PC-3 (cell line): ENCODE measurements around the gene TRABD. TPM values are rescaled to one million over a fixed set of nuclear protein-coding genes. Genes with fewer than 3 reads are reported as not detected.

Source experiments
- ATAC-seq: fragments of 200-7000 bp; cut with Tn5 transposase; 2 replicates; pipeline ENCODE4 v1.9.1; 2020; ENCODE audit warnings: mild to moderate bottlenecking, moderate library complexity
- BruUV-seq: library from RNA; stranded (reverse); fragments of 400-500 nt; replicated peaks from 2 replicates; lab custom pipeline; 2021; lab: Mats Ljungman, UMichigan
- CTCF ChIA-PET: fragments of 300-600 bp; sonication (Branson Sonifier 250); formaldehyde crosslinking; loops from one replicate; lab custom pipeline; 2022; ENCODE audit warnings: antibody characterized with exemption; lab: Charles Lee
- POLR2A ChIA-PET: fragments of 300-600 bp; sonication (Branson Sonifier 250); formaldehyde crosslinking; loops from one replicate; lab custom pipeline; 2022; ENCODE audit warnings: antibody characterized with exemption; ENCODE audit not compliant: unreplicated experiment; lab: Charles Lee
- DNase-seq: peaks from one replicate; pipeline ENCODE4 v3.0.0-alpha.2; 2015
- H2AFZ ChIP-seq: fragments of 300-600 bp; sonication (generic); 2 replicates; pipeline ENCODE4 v1.6.0; 2016; ENCODE audit warnings: antibody characterized with exemption, low read length
- H3F3A ChIP-seq: fragments of 300-600 bp; sonication (generic); one replicate; pipeline ENCODE4 v1.6.0; 2017; ENCODE audit warnings: antibody characterized with exemption, low read length, control low read depth, mild to moderate bottlenecking; ENCODE audit not compliant: unreplicated experiment
- H3K27ac ChIP-seq: fragments of 300-600 bp; sonication (generic); 2 replicates; pipeline ENCODE4 v1.5.1; 2016; ENCODE audit warnings: mild to moderate bottlenecking, low read length
- H3K27me3 ChIP-seq: fragments of 300-600 bp; sonication (generic); 2 replicates; pipeline ENCODE4 v1.6.1; 2016; ENCODE audit warnings: low read length, mixed read lengths
- H3K36me3 ChIP-seq: fragments of 300-600 bp; sonication (generic); 2 replicates; pipeline ENCODE4 v1.6.1; 2016; ENCODE audit warnings: low read depth, mixed run types, low read length, mixed read lengths
- H3K4me1 ChIP-seq: fragments of 300-600 bp; sonication (generic); 2 replicates; pipeline ENCODE4 v1.5.1; 2016; ENCODE audit warnings: low read length; ENCODE audit not compliant: insufficient read depth
- H3K4me2 ChIP-seq: fragments of 300-600 bp; sonication (generic); 2 replicates; pipeline ENCODE4 v1.6.0; 2016; ENCODE audit warnings: low read length
- H3K4me3 ChIP-seq: fragments of 300-600 bp; sonication (generic); 2 replicates; pipeline ENCODE4 v1.5.1; 2016; ENCODE audit warnings: mild to moderate bottlenecking, low read length, mixed read lengths
- H3K79me2 ChIP-seq: fragments of 300-600 bp; sonication (generic); 2 replicates; pipeline ENCODE4 v1.6.1; 2017; ENCODE audit warnings: low read length, mixed read lengths
- H3K9ac ChIP-seq: fragments of 300-600 bp; sonication (generic); 2 replicates; pipeline ENCODE4 v1.6.0; 2016; ENCODE audit warnings: mild to moderate bottlenecking, low read length
- H3K9me2 ChIP-seq: fragments of 300-600 bp; sonication (generic); replicated peaks from 2 replicates; pipeline ENCODE4 v1.6.1; 2016; ENCODE audit warnings: mixed run types, low read length, mixed read lengths
- H3K9me3 ChIP-seq: fragments of 300-600 bp; sonication (generic); 2 replicates; pipeline ENCODE4 v1.6.1; 2016; ENCODE audit warnings: low read length, mixed read lengths
- H4K20me1 ChIP-seq: fragments of 300-600 bp; sonication (generic); 2 replicates; pipeline ENCODE4 v1.6.1; 2016; ENCODE audit warnings: low read length, mixed read lengths
- CTCF ChIP-seq: fragments of 300-600 bp; sonication (generic); conservative IDR thresholded peaks from 2 replicates; pipeline ENCODE4 v1.5.1; 2017; ENCODE audit warnings: antibody characterized with exemption, low read depth, mild to moderate bottlenecking, low read length
- EZH2 ChIP-seq: fragments of 300-600 bp; sonication (generic); IDR thresholded peaks from one replicate; pipeline ENCODE4 v1.6.1; 2017; ENCODE audit warnings: antibody characterized with exemption, mild to moderate bottlenecking, low read length; ENCODE audit not compliant: unreplicated experiment
- EZH2phosphoT487 ChIP-seq: fragments of 300-600 bp; sonication (generic); IDR thresholded peaks from 2 replicates; pipeline ENCODE4 v1.6.1; 2018; ENCODE audit warnings: mild to moderate bottlenecking, antibody characterized with exemption, low read length, borderline replicate concordance
- intact Hi-C: fragments of 100-400 bp; cut with micrococcal nuclease; formaldehyde crosslinking; loops from 2 replicates; pipeline ENCODE4 v1.9.0; 2023
- total RNA-seq: library from RNA; depleted of rRNA; stranded (reverse); fragments of >200 nt; gene quantifications from 2 replicates; pipeline ENCODE4 v1.2.3, GENCODE V29; 2014

Gene TRABD
- total RNA-seq, 1 experiment from 2014 or later: 53.4 TPM

GRCh38 chr22:50197000-50197800, 11.5 kb downstream of the TRABD start:
- DNase-seq (no peak), ATAC-seq (no peak)
- Histone ChIP-seq H3K4me2 (no peak overlapping the region), H3K4me3 (no peak overlapping the region), H3K79me2 (peaks cover 21% of the 10 kb centered on the region), H3K9me3 (no peaks in the 10 kb centered on the region), H3K4me1 (peaks cover 4% of the 10 kb centered on the region), H3F3A (no peaks in the 10 kb centered on the region), H3K9ac (no peak overlapping the region), H3K27ac (no peak overlapping the region), H3K36me3 (no peaks in the 10 kb centered on the region; the same call in 1 of the 2 replicates), H4K20me1 (0 out of 2 replicates have a peak, but pooled peaks cover 4% of the 10 kb centered on the region), H3K9me2 (no peaks in the 10 kb centered on the region), H2AFZ (no peak overlapping the region), H3K27me3 (no peaks in the 10 kb centered on the region)
- ChIA-PET CTCF (no interaction called here), POLR2A (no interaction called here)
- BruUV-seq: no TSS peak
- intact Hi-C loops: no loop called here
- TF ChIP-seq EZH2phosphoT487 (no peak), CTCF (no peak), EZH2 (no peak)

- ChIA-PET POLR2A (no interaction called here), CTCF (no interaction called here)
- Histone ChIP-seq H3K27me3 (no peaks in the 10 kb centered on the region), H3K4me3 (no peak overlapping the region), H3K4me2 (no peak overlapping the region), H3K9ac (no peak overlapping the region), H3K9me3 (no peaks in the 10 kb centered on the region), H3F3A (no peaks in the 10 kb centered on the region), H3K27ac (no peak overlapping the region), H3K79me2 (peaks cover 21% of the 10 kb centered on the region), H3K36me3 (no peaks in the 10 kb centered on the region; the same call in 1 of the 2 replicates), H2AFZ (no peak overlapping the region), H3K9me2 (no peaks in the 10 kb centered on the region), H4K20me1 (no peaks in the 10 kb centered on the region), H3K4me1 (peaks cover 3% of the 10 kb centered on the region)
- ATAC-seq (no peak), DNase-seq (no peak)
- TF ChIP-seq CTCF (no peak), EZH2phosphoT487 (no peak), EZH2 (no peak)
- no TSS peak for BruUV-seq
- intact Hi-C loops: no loop called here
Observed at GRCh38 chr22:50197856-50198623, 12.3 kb downstream of the TRABD start.
